ENCODE measurements around the gene SCT.

SCT gene

GRCh38 chr11:636511-637332, 9.7 kb upstream of the SCT start, which contains the start of gene DRD4:
Gene DRD4, plus strand, starts transcription at chr11:637269. Its CDS starts 36 bp downstream, at chr11:637305.
- no peak within 1 kb of the TSS for H3K27ac ChIP-seq
- no peak for TF ChIP-seq CTCF (IDR thresholded peaks at IDR 0.05)
- no peak for TF ChIP-seq ZFX (IDR thresholded peaks at IDR 0.05; ENCODE audit: borderline replicate concordance)

DNA sequence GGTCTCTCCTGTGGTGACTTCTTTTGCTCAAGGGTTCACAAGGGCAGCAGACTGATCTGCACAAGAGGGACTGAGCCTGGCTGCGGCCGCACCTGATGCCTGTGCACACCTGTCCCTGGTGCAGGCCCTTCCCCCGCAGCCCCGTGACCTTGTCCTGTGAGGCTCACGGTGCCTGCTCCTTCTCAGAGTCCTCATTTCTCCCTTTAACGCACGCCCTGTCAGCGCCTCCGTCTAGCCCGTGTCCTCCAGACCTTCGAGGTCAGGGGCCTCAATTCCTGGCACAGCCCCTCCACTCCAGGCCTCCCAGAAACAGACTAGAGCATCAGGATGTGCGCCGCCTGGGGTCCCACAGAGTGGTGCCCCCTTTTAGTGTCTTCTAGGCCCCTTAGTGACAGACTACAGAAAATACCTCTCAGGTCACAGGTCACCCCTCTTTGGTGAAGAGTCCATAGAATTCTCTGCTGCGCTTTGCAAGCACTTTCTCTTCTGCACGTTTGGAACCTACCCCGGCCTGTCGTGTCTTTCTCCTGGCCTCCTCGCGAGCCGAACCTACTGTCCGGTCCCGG, 9.0 kb upstream of the SCT start:
- H3K27ac ChIP-seq: no peak overlapping the region
- TF ChIP-seq ZFX (IDR thresholded peaks at IDR 0.05; ENCODE audit: borderline replicate concordance): no peak
- no peak for TF ChIP-seq CTCF (IDR thresholded peaks at IDR 0.05)

DNA sequence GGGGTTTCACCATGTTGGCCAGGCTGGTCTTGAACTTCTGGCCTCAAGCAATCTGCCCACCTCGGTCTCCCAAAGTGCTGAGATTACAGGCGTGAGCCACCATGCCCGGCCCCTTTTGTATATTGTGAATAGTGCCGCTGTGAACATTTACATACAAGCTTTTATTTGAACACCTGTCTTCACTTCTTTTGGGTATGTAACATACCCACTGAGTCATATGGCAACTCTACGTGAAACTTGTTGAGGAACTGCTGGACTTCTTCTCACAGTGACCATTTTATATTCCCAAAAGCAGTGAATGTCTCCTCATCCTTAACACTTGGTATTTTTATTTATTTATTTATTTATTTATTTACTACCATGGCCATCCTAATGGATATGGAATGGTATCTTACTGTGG, 3.9 kb upstream of the SCT start:
- no peak overlapping the region for H3K27ac ChIP-seq
- no peak for TF ChIP-seq ZFX (IDR thresholded peaks at IDR 0.05; ENCODE audit: borderline replicate concordance)
- TF ChIP-seq CTCF (IDR thresholded peaks at IDR 0.05): no peak

DNA sequence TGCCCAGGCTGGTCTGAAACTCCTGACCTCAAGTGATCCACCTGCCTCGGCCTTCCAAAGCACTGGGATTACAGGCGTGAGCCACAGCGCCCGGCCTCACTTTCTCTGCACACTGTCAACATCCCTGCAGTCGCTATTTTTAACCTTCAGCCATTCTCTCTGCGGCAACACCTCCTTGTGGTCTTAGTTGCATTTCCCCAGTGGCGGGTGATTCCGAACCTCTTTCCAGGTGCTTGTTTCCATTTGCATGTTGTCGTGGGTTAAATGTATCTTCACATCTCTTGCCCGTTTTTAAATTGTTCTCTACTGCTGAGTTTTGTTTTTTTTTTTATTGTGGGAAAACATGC, 2.2 kb upstream of the SCT start:
- no peak overlapping the region for H3K27ac ChIP-seq
- TF ChIP-seq CTCF (IDR thresholded peaks at IDR 0.05): no peak
- TF ChIP-seq ZFX (IDR thresholded peaks at IDR 0.05; ENCODE audit: borderline replicate concordance): no peak

GRCh38 chr11:628056-628455, 1.1 kb upstream of the SCT start:
- H3K27ac ChIP-seq: no peak overlapping the region
- TF ChIP-seq CTCF (IDR thresholded peaks at IDR 0.05): no peak
- no peak for TF ChIP-seq ZFX (IDR thresholded peaks at IDR 0.05; ENCODE audit: borderline replicate concordance)

GRCh38 chr11:627308-627576, 261 bp upstream of the SCT start:
- no peak overlapping the region for H3K27ac ChIP-seq
- TF ChIP-seq ZFX (IDR thresholded peaks at IDR 0.05; ENCODE audit: borderline replicate concordance) (no peak), CTCF (IDR thresholded peaks at IDR 0.05) (no peak)

DNA sequence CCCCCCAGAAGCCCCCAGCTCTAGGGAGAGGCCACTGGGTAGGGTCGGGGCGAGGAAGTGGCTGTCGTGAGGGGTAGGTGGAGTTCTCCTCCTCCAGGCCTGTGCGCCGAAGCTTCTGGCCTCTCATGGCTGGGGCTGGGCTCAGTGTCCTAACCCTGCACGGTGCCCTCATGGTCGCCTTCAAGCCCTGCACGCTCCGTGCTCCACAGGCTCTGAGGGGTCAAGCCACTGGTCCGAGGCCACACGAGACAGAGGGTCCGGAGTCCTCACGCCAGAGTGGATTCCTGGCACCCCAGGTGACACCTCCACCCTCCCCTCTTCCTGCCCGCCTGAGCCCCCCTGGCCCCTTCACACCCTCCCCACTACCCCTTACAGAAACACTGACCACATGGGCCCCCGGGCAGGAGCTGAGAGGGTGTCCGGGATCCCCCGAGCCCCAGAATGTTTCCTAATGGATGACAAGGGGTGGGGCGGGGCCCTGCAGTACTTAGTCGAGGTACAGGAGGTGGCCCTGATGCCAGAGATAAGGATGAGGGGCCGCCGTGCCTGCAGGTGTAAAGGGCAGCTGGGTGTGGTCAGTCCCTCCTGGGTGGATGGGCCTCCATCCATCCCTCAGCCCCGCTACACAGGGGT, 1.2 kb downstream of the SCT start:
- no peak for TF ChIP-seq CTCF (IDR thresholded peaks at IDR 0.05)
- TF ChIP-seq ZFX (IDR thresholded peaks at IDR 0.05; ENCODE audit: borderline replicate concordance): no peak
- no peak overlapping the region for H3K27ac ChIP-seq
